Ovary (tissue), 3 donors: ENCODE data around the gene CTBS.

ENCODE experiments used
- CTCF ChIP-seq, 3 donors: fragments of 450-650 bp in 2 of 3; fragments of 200-600 bp in 1 of 3; IDR thresholded peaks; one replicate each; pipeline versions ENCODE4 v1.5.1 to v1.8.0; 2016 to 2022; ENCODE audit warnings: antibody characterized with exemption in 3 of 3, mild to moderate bottlenecking in 1 of 3
- EP300 ChIP-seq: sonication (generic); formaldehyde crosslinking; IDR thresholded peaks from one replicate; pipeline ENCODE4 v1.6.1; 2017; ENCODE audit warnings: antibody characterized with exemption
- POLR2A ChIP-seq: fragments of 450-650 bp; IDR thresholded peaks from one replicate; pipeline ENCODE4 v1.6.1; 2017; ENCODE audit warnings: antibody characterized with exemption, mild to moderate bottlenecking, moderate library complexity
- donor health status: DM: no; HTN: no; CAD: no.

- TF ChIP-seq CTCF (IDR thresholded peaks at IDR 0.05) = no peak
- TF ChIP-seq EP300 = no peak
- TF ChIP-seq POLR2A = no peak
Observed at GRCh38 chr1:84615790-84616189, 41.5 kb upstream of the CTBS start.
